AG10803 (cell line): ENCODE results near the gene NOS1.

ENCODE experiments used
- DNase-seq: peaks from one replicate; pipeline ENCODE4 v3.0.0; 2010; ENCODE audit warnings: low read depth
- H3K4me3 ChIP-seq: 2 replicates; pipeline ENCODE4 v1.5.1; 2011; ENCODE audit warnings: mild to moderate bottlenecking, low read length, control low read depth
- TF ChIP-seq, protein P1 (sequence below): conservative IDR thresholded peaks from 2 replicates; pipeline ENCODE4 v1.5.1; 2011; ENCODE audit warnings: mild to moderate bottlenecking, low read length, control low read depth, inconsistent platforms

Gene NOS1

DNA sequence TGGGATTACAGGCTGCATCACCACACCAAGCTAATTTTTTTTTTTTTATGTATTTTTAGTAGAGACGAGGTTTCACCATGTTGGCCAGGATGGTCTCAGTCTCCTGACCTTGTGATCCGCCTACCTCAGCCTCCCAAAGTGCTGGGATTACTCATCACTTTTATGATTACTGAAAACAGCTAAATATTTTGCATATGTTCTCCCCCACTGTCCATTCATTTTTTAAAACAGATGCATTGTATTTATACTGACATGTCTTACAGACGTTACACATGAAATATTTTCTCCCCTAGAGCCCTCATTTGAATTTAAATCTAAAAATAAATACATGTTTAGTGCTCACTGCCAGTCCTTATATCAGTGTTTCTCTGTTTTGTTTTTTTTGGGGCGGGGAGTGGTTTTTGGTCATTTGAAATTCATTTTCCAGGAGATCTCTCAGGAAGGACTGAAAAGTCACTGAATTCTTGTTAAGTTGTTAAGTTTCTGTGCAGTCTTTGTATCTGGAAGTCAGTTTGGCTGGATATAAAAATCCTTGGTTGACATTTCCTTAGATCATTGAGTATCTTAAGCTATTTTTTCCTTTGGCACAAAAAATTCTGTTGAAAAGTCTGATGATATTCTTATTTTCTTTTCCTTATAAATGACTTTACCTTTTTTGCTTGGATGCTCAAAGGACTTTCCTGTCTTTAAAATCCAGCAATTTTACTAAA is 180.5 kb downstream of the NOS1 start:
- DNase-seq, result no peak
- TF ChIP-seq, protein P1, sequence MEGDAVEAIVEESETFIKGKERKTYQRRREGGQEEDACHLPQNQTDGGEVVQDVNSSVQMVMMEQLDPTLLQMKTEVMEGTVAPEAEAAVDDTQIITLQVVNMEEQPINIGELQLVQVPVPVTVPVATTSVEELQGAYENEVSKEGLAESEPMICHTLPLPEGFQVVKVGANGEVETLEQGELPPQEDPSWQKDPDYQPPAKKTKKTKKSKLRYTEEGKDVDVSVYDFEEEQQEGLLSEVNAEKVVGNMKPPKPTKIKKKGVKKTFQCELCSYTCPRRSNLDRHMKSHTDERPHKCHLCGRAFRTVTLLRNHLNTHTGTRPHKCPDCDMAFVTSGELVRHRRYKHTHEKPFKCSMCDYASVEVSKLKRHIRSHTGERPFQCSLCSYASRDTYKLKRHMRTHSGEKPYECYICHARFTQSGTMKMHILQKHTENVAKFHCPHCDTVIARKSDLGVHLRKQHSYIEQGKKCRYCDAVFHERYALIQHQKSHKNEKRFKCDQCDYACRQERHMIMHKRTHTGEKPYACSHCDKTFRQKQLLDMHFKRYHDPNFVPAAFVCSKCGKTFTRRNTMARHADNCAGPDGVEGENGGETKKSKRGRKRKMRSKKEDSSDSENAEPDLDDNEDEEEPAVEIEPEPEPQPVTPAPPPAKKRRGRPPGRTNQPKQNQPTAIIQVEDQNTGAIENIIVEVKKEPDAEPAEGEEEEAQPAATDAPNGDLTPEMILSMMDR, result no peak

DNA sequence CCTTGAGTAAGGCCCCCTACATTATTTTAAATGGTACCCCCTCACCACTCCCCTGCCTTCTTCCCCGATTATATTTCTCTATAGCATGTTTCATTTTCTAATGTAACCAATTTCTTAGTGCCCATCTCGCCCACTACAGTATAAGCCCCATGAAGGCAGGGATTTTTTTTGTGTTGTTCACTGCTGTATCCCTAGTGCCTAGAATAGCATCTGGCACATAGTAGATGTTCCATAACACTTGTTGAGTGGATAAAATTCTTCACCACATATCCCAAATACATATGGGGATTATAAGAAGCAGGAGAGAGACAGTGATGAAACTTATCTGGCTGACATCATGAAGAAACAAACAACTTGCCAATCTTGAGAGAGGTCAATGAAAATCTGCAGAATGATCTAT is 182.7 kb downstream of the NOS1 start:
- DNase-seq, result no peak
- H3K4me3 ChIP-seq, result no peak overlapping the region
- TF ChIP-seq, protein P1, result no peak

More for the DNA sequence above, 180.5 kb downstream of the NOS1 start:
- no peak overlapping the region for H3K4me3 ChIP-seq

DNA sequence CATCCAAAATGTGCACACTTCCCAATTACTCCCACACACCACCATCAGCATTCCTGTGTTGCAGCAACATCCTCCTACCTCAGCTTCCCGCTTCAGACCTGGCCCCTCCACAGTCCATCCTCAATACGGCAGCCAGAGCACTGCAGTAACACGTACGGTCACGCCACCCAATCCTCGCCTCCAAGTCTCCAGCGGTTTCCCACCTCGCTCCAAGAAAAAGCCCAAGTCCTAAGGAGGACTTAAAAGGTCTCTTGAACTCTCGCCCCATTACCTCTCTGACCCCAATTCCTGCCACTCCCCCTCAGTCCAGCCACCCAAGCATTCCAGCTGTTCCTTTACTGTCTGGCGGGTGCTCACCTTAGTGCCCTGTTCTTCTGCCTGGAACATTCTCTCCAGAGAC is 183.1 kb downstream of the NOS1 start:
- no peak overlapping the region for H3K4me3 ChIP-seq
- TF ChIP-seq, protein P1, result no peak
- no peak for DNase-seq

DNA sequence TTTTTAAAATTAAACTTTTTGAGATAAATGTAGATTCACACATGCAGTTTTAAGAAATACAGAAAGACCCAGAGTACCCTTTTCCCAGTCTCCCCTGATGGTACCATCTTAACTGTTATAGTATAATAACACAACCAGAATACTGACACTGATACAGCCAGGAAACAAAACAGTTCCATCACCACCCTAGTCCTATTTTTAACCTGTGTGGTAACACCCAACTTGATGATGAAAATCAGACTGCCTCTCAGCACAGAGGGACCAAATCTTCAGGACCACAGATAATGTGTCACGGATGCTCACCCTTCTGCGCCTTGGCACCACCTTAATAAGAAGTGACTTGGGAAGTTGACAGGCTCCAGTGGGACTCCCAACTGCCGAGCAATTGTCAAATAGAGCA is 189.3 kb downstream of the NOS1 start:
- no peak overlapping the region for H3K4me3 ChIP-seq
- no peak for DNase-seq
- TF ChIP-seq, protein P1, result no peak

DNA sequence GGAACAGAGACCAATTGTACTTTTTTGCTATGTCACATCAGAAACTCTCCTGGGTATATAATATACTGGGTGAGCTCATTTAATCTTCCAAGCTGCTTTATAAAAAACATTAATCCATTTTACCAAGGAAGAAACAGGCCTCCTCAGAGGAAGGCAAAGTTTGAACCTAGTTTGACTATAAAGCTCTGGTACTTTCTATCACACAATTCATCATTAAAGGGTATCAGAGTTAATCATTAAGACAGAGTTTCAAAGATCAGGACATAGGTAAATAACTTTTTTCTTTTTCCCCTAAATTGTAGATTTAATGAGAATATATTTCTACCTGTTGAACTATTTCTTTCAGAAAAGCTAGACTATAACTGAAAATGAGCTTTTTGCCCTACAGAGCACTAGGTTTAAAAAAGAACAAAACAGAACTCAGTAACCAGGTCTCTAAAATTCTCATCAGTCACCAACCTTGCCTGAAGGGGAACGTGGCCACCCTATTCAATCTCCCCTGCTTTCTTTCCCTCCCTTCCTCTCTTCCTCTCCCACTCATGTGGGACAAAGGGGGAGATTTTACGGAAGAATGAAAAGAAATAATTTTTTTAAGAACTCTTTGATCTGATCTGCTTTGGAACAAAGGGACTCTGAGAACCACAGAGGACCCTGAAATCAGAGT is 189.8 kb downstream of the NOS1 start:
- DNase-seq, result no peak
- no peak overlapping the region for H3K4me3 ChIP-seq
- TF ChIP-seq, protein P1, result no peak

DNA sequence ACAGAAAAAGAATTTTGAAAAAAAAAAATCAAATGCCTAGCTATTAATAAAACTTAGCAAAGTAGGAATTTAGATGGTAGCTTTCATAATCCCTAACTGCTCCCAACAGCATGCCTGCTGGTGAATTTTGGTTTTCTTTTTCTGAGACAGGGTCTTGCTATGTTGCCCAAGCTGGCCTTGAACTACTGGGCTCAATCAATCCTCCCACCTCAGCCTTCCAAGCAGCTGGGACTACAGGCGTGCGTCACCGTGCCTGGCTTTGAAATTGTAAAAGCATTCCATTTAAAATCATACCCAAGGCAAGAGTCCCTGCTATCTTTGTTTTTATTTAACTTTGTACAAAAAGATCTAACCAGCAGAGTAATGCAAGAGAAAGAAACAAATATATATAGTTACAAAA is 191.9 kb downstream of the NOS1 start:
- DNase-seq, result no peak
- no peak overlapping the region for H3K4me3 ChIP-seq
- TF ChIP-seq, protein P1, result no peak

DNA sequence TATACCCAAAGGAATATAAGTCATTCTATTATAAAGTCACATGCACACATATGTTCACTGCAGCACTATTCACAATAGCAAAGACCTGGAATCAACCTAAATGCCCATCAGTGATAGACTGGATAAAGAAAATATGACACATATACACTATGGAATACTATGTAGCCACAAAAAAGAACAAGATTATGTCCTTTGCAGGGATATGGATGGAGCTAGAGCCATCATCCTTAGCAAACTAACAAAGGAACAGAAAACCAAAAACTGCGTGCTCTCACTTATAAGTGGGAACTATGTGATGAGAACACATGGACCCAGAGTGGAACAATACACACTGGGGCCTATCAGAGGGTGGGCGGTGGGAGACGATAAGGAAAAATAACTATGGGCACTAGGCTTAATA is 192.4 kb downstream of the NOS1 start:
- no peak overlapping the region for H3K4me3 ChIP-seq
- DNase-seq, result no peak
- TF ChIP-seq, protein P1, result no peak
